GM18870 (cell line): ENCODE data around the gene SLC7A4.
"Not testable (repeated sequence)": the region's sequence is repeated elsewhere in the genome, so short reads cannot be mapped to it uniquely, and the experiment has no call there.

Experiments
- ATAC-seq: cut with Tn5 transposase; IDR thresholded peaks from one replicate; pipeline ENCODE4 v1.9.1; 2021; ENCODE audit warnings: moderate library complexity; ENCODE audit not compliant: unreplicated experiment

Gene SLC7A4

DNA sequence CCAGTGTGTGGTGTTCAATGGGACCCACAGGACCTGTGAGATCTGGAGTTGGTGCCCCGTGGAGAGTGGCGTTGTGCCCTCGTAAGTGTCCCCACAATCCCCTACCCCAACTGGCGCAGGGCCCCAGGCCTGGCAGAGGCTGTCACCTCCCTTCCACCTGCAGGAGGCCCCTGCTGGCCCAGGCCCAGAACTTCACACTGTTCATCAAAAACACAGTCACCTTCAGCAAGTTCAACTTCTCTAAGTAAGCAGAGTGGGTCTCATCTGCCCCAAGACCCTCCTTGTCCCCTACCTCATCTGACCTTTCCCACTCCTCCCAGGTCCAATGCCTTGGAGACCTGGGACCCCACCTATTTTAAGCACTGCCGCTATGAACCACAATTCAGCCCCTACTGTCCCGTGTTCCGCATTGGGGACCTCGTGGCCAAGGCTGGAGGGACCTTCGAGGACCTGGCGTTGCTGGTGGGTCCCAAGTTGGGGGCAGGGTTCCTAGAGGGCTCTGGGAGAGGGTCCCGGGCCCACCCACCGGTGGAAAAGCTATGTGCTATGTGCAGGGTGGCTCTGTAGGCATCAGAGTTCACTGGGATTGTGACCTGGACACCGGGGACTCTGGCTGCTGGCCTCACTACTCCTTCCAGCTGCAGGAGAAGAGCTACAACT, 9.3 kb downstream of the SLC7A4 start:
- no peak for ATAC-seq

DNA sequence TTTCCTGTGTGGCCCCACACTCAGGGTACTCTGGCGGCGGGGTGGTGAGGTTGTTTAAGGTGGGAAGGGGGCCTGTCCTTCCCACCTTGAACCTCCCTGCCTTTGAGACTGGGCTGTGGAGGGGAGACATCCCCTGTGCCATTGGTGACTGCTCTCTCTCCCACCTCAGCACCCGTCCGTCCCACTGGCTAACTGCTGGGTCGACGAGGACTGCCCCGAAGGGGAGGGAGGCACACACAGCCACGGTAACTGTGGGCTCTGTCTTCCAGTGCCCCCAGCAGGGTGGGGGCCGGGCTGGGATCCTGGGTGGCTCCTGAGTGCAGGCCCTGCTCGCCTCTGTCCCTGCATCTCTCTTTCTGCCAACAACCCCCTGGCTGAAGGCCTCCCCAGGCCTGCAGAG, 9.9 kb downstream of the SLC7A4 start:
- ATAC-seq = no peak

DNA sequence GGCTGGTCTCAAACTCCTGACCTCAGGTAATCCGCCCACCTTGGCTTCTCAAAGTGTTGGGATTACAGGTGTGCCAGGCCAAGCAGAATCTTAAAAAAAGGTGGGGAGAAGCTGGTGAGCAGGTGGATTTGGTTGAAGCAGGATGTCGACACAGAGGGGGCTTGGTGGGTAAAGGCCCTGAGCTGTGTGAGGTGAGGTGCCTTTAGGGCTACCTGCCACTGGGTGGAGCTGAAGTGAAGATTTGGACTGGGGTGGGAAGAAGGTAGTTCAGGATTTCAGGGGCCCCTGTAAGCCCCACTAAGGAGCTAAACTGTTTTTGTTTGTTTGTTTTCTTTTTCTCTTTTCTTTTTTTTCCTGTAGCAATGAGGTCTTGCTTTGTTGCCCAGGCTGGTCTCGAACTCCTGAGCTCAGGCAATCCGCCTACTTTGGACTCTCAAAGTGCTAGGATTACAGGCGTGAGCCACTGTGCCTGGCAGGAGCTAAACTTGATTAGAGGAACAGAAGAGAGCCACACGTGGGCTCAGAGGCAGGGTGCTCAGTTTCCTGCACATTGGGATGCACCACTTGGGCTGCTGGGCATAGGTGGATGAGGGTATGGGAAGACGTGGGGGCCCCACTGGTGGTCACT, 11.4 kb downstream of the SLC7A4 start:
- ATAC-seq = no peak

DNA sequence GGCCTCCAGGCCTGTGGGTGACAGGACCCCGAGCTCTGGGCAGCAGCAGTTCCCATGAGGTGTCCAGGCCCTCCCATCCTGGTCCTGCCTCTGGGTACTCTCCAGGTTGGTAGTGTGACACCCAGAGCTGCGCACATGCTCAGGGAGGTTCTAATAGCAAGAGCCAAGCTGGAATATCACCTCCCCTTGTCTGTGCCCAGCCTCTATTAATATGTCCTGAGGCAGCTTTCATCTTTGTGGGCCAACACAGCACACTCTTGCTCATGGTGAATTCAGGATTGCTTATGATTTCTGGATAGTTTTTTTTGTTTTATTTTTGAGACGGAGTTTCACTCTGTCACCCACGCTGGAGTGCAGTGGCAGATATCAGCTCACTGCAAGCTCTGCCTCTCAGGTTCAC, 14.0 kb downstream of the SLC7A4 start:
- no peak for ATAC-seq

DNA sequence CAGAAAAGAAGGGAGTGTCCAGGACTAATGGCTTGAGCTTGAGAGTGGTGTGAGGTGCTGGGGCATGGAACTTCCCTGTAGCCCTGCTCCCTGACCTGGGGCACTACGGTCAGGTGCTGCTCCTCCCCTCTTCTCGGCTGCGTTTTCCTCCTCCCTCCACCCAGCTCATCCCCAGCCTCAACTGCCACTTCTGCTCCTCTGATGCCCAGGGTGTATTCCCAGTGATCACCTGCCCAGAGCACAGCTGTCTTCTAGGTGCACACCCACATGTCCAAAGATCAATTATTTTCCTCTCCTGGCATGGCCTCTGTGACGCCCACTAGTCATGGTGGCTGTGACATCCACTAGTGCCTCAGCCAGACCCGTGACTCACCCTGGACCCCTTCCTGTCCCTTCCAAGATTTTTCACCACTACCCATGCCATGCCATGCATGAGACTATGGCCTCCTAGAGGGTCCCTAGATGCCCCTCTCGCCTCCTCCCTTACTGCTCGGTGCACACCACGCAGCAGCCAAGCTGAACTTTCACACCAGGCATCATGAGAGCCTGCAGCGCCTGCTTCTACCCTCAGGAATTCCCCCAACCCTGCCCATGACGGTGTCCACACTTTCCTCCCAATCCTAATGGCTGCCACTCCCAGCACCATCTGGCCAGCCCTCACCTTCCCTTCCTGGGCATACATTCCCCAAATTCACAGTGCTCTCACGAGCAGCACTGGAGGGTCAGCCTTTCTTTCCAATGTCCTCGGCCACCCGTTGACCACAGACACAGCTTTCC, 15.5 kb downstream of the SLC7A4 start:
- no peak for ATAC-seq

DNA sequence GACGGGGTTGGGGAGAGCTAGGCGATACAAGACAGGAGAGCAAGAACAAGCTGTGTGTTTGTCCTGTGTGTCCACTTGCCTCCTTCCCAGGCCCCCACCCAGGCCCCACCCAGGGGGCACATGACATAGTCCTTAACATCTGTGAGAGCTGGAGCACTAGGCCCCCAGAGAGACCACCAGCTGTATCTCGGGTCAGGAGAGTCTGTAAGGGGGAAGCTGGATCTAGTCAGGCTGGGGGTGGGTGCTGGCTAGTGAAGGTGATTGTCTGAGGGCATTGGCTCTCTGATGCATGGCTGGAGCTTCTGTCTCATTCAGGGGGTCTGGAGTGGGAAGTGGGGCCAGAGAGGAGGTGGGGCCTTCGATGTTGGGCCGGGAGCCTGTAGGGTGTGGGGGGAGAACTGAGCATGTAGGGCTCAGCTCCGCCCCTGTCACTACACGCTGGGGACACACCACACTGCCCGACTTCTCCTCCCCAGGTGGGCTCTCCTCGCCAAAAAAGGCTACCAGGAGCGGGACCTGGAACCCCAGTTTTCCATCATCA, 16.8 kb downstream of the SLC7A4 start:
- no peak for ATAC-seq

DNA sequence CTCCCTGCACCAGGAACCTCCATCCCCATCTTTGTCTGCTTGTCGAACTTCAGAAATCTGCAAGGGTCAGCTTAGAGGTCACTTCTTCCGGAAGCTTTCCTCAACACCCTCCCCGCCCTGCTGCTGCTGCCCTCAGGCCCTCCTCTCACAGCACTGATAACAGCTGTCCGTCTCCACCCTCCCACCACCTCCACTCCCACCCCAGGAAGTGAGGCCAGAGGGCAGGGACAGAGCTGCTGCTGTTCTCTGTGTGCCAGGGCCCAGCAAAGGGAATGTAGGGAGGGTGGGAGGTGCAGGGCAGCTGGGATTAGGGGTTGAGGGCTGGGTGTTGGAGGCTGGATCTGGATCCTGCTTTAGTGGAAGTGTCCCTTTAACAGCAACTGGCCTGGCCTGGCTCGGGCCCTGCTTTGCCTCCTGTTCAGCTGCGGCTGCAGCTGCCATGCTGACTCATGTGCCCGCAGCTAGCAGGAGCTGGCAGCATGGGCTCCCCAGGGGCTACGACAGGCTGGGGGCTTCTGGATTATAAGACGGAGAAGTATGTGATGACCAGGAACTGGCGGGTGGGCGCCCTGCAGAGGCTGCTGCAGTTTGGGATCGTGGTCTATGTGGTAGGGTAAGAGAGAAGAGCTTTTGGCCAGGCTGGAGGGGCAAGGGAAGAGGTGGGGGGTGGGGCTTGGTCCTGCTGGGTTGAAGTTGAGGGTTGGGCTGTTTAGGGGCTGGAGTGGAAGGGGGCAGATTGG, 17.5 kb downstream of the SLC7A4 start, which contains the start of gene P2RX6:
P2RX6 (plus strand) TSS at position 440 of the 740 bp plus-strand sequence; CDS start at position 450, 10 bp downstream.
- ATAC-seq = no peak

DNA sequence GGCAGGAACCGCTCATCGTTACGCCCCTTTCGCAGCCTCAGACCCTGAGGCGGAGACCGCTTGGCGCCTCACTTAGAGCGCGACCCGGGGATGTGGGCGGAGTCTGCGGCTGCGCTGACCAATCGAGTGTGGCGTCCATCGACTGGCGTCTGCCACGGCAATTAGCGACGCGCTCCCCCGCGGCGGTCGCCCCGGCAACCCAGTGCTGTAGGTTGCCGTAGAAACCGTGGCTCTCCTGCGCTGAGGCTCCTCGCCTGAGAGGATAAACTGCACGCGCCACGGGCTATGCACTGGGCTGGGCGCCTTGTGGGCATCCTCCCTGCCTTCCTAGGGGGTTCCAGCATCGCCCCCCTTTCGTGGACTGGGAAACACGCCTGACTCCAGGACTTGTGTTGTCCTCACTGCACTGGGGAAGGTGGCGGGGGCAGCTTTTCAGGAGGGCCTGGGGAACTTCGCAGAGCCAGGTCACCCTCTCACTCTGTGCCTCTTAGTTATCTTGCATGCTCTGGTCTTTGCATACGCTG, 18.1 kb downstream of the SLC7A4 start:
- ATAC-seq = peak; percentile 69

DNA sequence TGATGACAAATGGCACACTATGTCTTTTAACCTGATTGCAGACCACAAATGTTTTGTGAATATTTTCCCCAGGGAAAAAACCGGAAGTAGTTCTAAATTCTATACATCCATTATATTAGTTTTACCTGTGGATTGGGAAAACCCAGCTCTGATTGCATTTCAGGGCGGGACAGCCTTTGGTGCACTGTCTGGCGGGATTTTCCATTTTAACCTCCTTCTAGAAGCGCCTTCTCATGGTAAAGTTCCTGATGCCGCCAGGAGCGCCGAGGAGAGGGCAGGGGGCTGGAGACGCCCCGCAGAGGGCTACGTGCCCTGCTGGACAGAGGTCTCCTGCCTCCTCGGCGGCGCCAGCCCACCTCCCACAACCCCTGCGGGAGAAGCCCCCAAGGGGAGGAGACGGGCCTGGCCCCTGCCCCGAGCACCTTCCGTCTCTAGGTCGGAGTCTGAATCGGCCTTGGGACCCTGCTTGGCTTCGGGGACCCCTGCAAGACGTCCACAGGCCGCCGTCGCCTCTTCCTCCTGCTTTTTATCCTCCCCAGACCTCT, 18.6 kb downstream of the SLC7A4 start:
- no peak for ATAC-seq

DNA sequence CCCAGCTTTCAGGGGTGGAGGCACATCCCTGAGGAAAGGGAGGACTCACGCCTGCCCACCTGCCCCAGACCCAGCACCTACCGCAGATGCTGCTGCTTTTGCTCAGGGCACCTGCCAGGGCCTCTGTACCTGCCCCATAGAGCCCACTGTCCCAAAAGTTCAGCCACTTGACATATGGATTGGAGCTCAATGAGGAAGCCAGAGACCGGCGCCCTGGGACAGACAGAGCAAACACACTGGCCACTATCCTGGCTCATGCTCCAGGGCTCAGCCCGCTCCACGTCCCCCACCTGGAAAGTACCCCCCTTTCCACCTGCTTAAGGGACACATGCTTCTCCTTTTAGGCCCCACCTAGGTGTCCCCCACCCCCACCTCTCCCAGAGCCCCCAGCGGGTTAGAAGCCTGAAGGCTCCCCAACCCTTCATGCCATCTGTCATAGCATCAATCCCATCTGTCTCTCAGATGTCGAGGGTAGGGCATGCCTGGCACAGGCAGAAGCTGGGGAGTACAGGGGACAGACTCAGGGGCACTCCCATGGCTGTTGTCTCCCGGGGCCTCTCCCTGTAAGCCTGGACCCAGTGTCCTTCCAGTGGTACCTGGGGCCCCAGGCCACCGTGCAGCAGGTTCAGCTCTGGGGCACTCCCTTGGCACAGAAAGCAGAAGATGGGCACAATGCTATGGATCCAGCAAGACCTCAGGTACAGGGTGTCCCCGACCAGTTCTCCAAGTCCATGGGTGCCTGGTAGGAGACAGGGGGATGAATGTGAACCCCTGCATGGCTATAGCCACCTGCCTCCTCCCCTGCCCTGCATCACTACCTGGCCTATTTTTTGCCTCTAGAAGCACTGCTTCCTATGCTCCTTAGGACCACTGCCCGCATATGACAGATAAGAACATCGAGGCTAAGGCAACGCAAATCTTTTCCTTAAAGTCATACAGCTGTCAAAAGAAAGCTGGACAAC, 19.6 kb downstream of the SLC7A4 start:
- no peak for ATAC-seq

DNA sequence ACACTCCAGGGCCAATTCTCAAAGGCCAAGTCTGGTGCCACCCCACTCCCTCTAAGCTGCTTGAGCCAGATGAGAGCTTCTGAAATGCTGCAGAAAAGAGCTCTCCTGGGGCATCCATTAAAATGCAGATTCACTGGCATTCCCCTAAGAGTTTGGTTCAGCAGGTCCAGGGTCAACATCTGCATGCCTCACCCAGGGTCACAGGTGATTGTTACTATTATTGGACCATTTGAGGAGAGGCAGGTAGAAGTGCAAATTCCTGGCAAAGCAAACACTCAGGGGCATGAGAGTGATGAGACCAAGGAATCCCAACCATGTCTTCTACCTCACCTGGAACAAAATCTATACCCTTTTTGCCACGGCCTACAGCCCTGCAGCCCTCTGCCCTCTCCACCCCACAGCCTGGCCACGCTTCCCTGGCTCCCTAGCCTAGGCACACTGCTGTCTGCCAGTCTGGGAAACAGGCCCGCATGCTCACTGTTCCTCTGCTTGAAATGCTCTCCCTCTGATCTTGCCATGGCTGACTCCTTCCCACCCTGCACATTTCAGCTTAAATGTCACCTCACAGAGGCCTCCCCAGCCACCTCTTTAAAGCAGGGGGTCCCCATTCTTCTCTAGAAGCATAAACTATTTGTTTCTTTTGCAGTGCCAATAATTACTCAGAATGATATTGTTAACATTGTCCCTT, 21.8 kb downstream of the SLC7A4 start:
- ATAC-seq = no peak

DNA sequence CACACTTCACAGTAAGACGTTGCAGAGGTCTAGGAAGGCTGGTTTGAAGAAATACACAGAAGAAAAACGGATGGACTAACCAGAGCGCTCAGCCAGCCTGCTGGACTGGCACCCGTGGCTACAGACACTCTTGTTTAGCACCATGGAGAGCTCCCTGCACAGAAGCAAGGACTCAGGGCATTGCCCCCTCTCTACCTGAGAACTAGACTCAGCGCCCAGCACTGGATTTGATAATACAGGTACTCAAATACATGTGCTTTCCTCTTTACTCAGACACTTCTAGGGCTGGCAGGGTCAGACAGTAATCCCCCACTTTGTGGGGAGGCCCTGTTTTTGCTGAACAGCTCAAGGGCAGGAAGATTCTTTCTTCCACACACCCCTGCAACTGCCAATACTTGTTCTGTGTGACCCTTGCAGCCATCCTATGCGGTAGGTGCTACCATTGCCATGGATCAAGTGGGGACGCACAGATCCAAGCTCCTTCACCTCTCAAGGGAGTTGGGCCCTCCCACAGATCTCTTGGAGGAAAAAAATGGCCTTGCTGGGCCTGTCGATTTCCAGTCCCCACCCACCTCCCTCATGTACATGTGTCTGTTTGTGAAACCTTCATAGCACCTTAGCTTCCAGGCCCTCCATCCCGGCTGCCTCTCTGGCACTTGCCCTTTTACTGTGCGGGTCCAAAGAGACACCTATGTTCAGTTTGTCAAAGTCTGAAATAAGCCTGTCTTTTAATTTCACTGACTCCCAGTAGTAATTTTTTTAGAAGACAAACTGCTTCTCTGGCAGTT, 22.5 kb downstream of the SLC7A4 start:
- no peak for ATAC-seq

DNA sequence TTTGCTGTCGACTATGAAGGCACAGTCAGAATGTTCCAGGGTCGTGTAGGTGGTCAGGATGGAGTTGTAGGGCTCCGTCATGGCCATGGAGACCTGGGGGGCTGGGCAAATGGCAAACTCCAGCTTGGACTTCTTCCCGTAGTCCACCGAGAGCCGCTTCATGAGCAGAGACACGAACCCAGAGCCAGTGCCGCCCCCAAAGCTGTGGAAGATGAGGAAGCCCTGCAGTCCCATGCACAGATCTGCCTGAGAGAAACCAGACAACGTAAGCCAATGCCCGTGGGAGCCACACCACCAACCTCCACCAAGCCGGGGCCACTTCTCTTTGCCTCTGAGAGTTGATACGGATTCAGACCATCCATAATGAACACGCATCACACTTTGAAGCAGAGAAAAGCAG, 23.2 kb downstream of the SLC7A4 start:
- not testable (repeated sequence) for ATAC-seq

DNA sequence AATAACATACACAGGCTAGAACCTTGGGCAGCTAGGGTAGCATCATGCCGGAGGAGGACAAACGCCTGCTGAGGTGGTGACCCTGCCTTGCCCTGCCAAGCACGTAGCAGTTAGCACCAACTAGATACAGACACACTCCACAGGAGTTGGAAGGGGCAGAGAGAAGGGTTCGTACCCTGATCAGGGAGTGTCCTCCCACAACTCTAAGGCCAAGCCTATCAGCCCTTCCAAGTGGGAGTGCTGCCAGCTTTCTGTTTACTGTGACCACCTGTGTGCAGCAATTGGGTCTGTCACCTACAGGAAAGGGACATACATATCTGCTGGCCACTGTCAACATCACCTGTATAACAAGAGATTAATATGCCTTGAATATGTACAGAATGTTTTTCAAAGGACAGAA, 28.6 kb downstream of the SLC7A4 start:
- no peak for ATAC-seq

DNA sequence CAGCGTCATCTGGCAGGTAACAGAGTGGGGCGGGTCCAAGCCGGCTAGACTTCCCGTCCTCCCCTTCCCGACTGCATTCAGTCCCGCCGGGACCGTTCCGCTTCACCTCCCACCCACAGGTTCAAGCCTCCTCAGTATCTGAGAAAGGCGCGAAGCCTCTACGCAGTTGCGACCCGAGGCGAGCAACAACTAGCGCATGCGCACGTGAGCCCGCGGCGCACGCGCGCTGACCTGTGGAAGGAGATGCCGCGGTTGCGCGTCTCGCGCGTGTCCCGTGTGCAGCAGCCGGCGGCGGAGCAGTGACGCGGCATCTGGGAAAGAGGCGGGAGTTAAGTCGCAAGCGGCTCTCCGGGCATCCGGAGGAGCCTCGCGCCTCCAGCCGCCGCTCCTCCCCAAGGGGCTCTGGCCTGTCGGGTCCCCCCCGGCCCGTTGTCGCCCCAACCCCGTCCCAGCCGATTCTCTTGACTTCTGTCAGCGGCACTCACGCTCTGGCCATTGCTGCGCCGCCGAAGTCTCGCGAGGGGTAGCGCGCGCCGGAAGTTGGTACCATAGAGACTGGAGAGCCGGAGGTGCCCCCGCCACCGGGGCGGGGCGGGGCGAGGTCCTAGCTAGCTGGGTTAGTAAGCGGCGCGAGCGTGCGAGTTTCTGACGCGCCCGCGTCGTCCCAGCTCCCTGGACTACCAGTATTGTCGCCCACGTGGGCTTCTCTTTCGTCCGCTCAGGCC, 30.6 kb downstream of the SLC7A4 start, which contains the start of gene THAP7:
THAP7 (minus strand) TSS at position 518 of the 725 bp plus-strand sequence; CDS start at position 311, 207 bp downstream.
- peak; percentile 70 for ATAC-seq

DNA sequence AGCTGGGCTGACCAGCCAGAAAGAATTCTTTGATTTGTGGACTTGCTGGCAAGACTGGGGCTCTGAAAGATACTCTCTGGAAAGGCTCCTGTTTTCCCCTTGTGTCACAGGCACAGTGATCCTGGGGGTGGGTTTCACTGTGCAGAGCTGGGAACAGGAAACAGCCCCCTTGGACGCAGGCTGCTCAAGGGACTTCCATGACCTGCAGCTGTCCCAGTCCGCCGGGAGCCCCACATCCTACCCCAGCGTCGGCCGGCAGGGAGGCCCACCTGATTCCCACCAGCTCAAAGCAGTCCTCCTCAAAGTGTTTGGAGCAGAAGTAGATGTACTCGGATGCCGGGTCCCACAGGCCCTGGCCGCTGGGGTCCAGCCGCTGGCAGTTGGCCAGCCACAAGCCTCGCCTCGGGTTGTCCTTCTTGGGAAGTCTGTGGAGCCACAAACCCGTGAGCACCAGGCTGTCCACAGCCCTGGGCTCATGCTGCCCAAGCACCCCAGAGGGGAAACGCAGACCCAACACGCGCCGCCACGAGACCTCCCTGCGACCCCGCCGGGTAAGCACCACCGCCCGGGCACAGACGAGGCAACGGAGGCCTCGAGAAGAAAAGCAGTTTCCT, 31.3 kb downstream of the SLC7A4 start:
- no peak for ATAC-seq
